Measurements from ENCODE around the gene SOX6. TPM values are rescaled to one million over a fixed set of nuclear protein-coding genes. Genes with fewer than 3 reads are reported as not detected.

Gene SOX6
- total RNA-seq, 3 donors from 2014 or later, result 2.0 to 8.0 (median 7.9) TPM

GRCh38 chr11:15943418-15944197 lies 412.7 kb downstream of the SOX6 start:
- TF ChIP-seq POLR2AphosphoS5 (IDR thresholded peaks at IDR 0.05) (no peak), CTCF (IDR thresholded peaks at IDR 0.05) (no peak), POLR2A (IDR thresholded peaks at IDR 0.05) (no peak)
- Histone ChIP-seq H3K9me3 (peaks cover 0 to 11% of the 10 kb centered on the region in 2 donors), H3K27me3 (peaks cover 0 to 3% of the 10 kb centered on the region in 2 donors), H3K4me3 (no peak overlapping the region), H3K4me1 (no peaks in the 10 kb centered on the region), H3K27ac (no peak overlapping the region), H3K36me3 (no peaks in the 10 kb centered on the region)
- intact Hi-C loops (cut with DNase I; ENCODE audit: low total_unique reads), result no loop called here
- no peak for DNase-seq (ENCODE audit: low spot score in 2 of 2)

DNA sequence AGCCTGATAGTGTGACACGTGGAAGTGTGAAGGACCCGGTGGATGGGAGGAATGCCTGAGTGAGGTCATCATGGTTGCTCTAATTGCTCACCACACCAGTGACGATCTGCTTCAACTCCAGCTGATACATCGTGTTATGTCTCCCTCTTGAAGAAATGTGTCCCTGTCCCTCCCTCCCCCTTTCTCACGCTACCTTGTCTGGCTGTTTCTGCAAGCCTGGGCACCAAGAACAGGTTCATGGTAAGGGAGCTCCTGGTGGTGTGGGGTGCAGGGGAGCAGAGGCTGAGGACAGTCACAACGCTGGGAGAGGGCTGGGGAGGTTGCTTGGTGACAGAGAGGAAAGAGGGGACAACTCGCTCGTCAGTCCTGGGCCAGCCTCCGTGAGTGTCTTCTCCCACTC lies 413.4 kb downstream of the SOX6 start:
- Histone ChIP-seq H3K36me3 (no peaks in the 10 kb centered on the region), H3K4me3 (no peak overlapping the region), H3K9me3 (peaks cover 0 to 11% of the 10 kb centered on the region in 2 donors), H3K27me3 (peaks cover 0 to 3% of the 10 kb centered on the region in 2 donors), H3K4me1 (no peaks in the 10 kb centered on the region), H3K27ac (no peak overlapping the region)
- intact Hi-C loops (cut with DNase I; ENCODE audit: low total_unique reads), result no loop called here
- TF ChIP-seq CTCF (IDR thresholded peaks at IDR 0.05), result no peak
- TF ChIP-seq POLR2AphosphoS5 (IDR thresholded peaks at IDR 0.05), result no peak
- no peak for TF ChIP-seq POLR2A (IDR thresholded peaks at IDR 0.05)
- DNase-seq (ENCODE audit: low spot score in 2 of 2), result no peak

- Histone ChIP-seq H3K36me3 (no peaks in the 10 kb centered on the region), H3K4me1 (no peaks in the 10 kb centered on the region), H3K27me3 (peaks cover 0 to 3% of the 10 kb centered on the region in 2 donors), H3K27ac (no peak overlapping the region), H3K4me3 (no peak overlapping the region), H3K9me3 (peaks cover 0 to 11% of the 10 kb centered on the region in 2 donors)
- intact Hi-C loops (cut with DNase I; ENCODE audit: low total_unique reads), result no loop called here
- DNase-seq (ENCODE audit: low spot score in 2 of 2), result no peak
- TF ChIP-seq POLR2AphosphoS5 (IDR thresholded peaks at IDR 0.05), result no peak
- TF ChIP-seq CTCF (IDR thresholded peaks at IDR 0.05), result no peak
- TF ChIP-seq POLR2A (IDR thresholded peaks at IDR 0.05), result no peak
Measured at GRCh38 chr11:15942126-15942525, 414.2 kb downstream of the SOX6 start.

GRCh38 chr11:15941206-15941770 lies 415.1 kb downstream of the SOX6 start:
- no peak for TF ChIP-seq POLR2A (IDR thresholded peaks at IDR 0.05)
- peak; percentile 30 to 83 (median 59) for TF ChIP-seq CTCF (IDR thresholded peaks at IDR 0.05)
- peaks cover 0 to 3% of the 10 kb centered on the region in 2 donors for H3K27me3 ChIP-seq
- no peak for DNase-seq (ENCODE audit: low spot score in 2 of 2)
- no peak overlapping the region for H3K27ac ChIP-seq
- intact Hi-C loops (cut with DNase I; ENCODE audit: low total_unique reads), result no loop called here
- peak overlapping the region in 1 of 3 donors; percentile 40 for H3K4me3 ChIP-seq
- H3K9me3 ChIP-seq, result peaks cover 0 to 7% of the 10 kb centered on the region in 2 donors
- H3K36me3 ChIP-seq, result no peaks in the 10 kb centered on the region
- no peaks in the 10 kb centered on the region for H3K4me1 ChIP-seq
